WTC11 (cell line): ENCODE results near the gene NEUROG1. TPM values are rescaled to one million over a fixed set of nuclear protein-coding genes. Genes with fewer than 3 reads are reported as not detected.
A peak's percentile ranks its signal among the peaks of the same experiment; 100 is the strongest.

Experiments
- ATAC-seq: fragments of 200-7000 bp; cut with Tn5 transposase; 2 replicates; pipeline ENCODE4 v1.10.0; 2021; ENCODE audit warnings: mild to moderate bottlenecking, moderate library complexity
- CTCF ChIA-PET: fragments of 300-600 bp; sonication (Branson Sonifier 250); formaldehyde crosslinking; loops from one replicate; lab custom pipeline; 2021; ENCODE audit warnings: antibody characterized with exemption; lab: Charles Lee
- POLR2A ChIA-PET: fragments of 350-600 bp; sonication (Branson Sonifier 250); formaldehyde crosslinking; loops from one replicate; lab custom pipeline; 2021; ENCODE audit warnings: antibody characterized with exemption; lab: Charles Lee
- DNase-seq: peaks from one replicate; pipeline ENCODE4 v3.0.0; 2021; ENCODE audit warnings: low spot score
- H3K27ac Mint-ChIP-seq: 2 replicates; pipeline ENCODE4 v1.8.0; 2021; ENCODE audit warnings: mixed read lengths
- H3K27me3 Mint-ChIP-seq: 2 replicates; pipeline ENCODE4 v1.8.0; 2021; ENCODE audit warnings: low read depth, mild to moderate bottlenecking, moderate library complexity, mixed read lengths
- H3K36me3 Mint-ChIP-seq: 2 replicates; pipeline ENCODE4 v1.8.0; 2021; ENCODE audit warnings: mixed read lengths
- H3K4me1 Mint-ChIP-seq: 2 replicates; pipeline ENCODE4 v1.8.0; 2022; ENCODE audit warnings: mixed read lengths
- H3K4me3 Mint-ChIP-seq: 2 replicates; pipeline ENCODE4 v1.8.0; 2021; ENCODE audit warnings: mild to moderate bottlenecking, moderate library complexity, mixed read lengths
- H3K9me3 Mint-ChIP-seq: 2 replicates; pipeline ENCODE4 v1.8.0; 2021; ENCODE audit warnings: mixed read lengths
- E2F4 ChIP-seq: sonication (generic); formaldehyde crosslinking; IDR thresholded peaks from 2 replicates; pipeline ENCODE4 v1.8.1; 2022; ENCODE audit warnings: low read depth, mild to moderate bottlenecking, moderate library complexity, missing genetic modification reagents, borderline replicate concordance
- ERG ChIP-seq: fragments of 250-450 bp; sonication (Bioruptor Pico); IDR thresholded peaks from 2 replicates; pipeline ENCODE4 v1.8.0; 2021; ENCODE audit warnings: mild to moderate bottlenecking
- HMGXB4 ChIP-seq: sonication (generic); formaldehyde crosslinking; IDR thresholded peaks from 2 replicates; pipeline ENCODE4 v1.8.1; 2023; ENCODE audit warnings: mild to moderate bottlenecking, moderate library complexity, missing genetic modification reagents
- IRF2 ChIP-seq: sonication (generic); formaldehyde crosslinking; IDR thresholded peaks from 2 replicates; pipeline ENCODE4 v1.8.0; 2022; ENCODE audit warnings: low read depth, missing genetic modification reagents, borderline replicate concordance
- JUN ChIP-seq: sonication (generic); formaldehyde crosslinking; IDR thresholded peaks from 2 replicates; pipeline ENCODE4 v1.8.0; 2023; ENCODE audit warnings: mild to moderate bottlenecking, missing genetic modification reagents
- USF1 ChIP-seq: sonication (generic); formaldehyde crosslinking; IDR thresholded peaks from 2 replicates; pipeline ENCODE4 v1.8.0; 2022; ENCODE audit warnings: mild to moderate bottlenecking, missing genetic modification reagents
- USF2 ChIP-seq: sonication (generic); formaldehyde crosslinking; IDR thresholded peaks from 2 replicates; pipeline ENCODE4 v1.8.1; 2023; ENCODE audit warnings: mild to moderate bottlenecking, missing genetic modification reagents, moderate library complexity
- ZBTB21 ChIP-seq: sonication (generic); formaldehyde crosslinking; IDR thresholded peaks from 2 replicates; pipeline ENCODE4 v1.8.1; 2023; ENCODE audit warnings: mild to moderate bottlenecking, missing genetic modification reagents, borderline replicate concordance
- ZNF532 ChIP-seq: fragments of 250-450 bp; sonication (Bioruptor Pico); IDR thresholded peaks from 2 replicates; pipeline ENCODE4 v1.9.0; 2021; ENCODE audit warnings: mild to moderate bottlenecking, borderline replicate concordance
- ZNF671 ChIP-seq: fragments of 250-450 bp; sonication (Bioruptor Pico); IDR thresholded peaks from 2 replicates; pipeline ENCODE4 v1.8.0; 2021; ENCODE audit warnings: mild to moderate bottlenecking
- total RNA-seq: library from RNA; stranded (reverse); gene quantifications from 3 replicates; pipeline ENCODE4 v1.2.3, GENCODE V29; 2021

Gene NEUROG1
- total RNA-seq, 1 experiment from 2014 or later: 0.13 TPM

GRCh38 chr5:135546101-135546500, 10.3 kb upstream of the NEUROG1 start (continued):
- no peak for TF ChIP-seq HMGXB4

- TF ChIP-seq E2F4 (CRISPR knock-in tag) (no peak), IRF2 (no peak), ERG (CRISPR knock-in tag) (no peak), ZNF671 (CRISPR knock-in tag) (no peak)
- TF ChIP-seq, all 79 proteins: peak for 0
- peak; percentile 10 for ATAC-seq
- CTCF ChIA-PET: interaction anchor here (1.2 to 12.2 kb wide), 2 partner anchors 9 to 83 kb away, joined by 3 to 524 read pairs; no protein-coding TSS in a partner anchor
- H3K36me3 Mint-ChIP-seq: no peaks in the 10 kb centered on the region
- no peaks in the 10 kb centered on the region for H3K9me3 Mint-ChIP-seq
- H3K4me3 Mint-ChIP-seq: peak overlapping the region; percentile 71
- no peak for DNase-seq
- peaks cover 99% of the 10 kb centered on the region for H3K27me3 Mint-ChIP-seq
- H3K4me1 Mint-ChIP-seq: peaks cover 35% of the 10 kb centered on the region
- no peak overlapping the region for H3K27ac Mint-ChIP-seq
- POLR2A ChIA-PET: no interaction called here
Observed at GRCh38 chr5:135545099-135545498, 9.3 kb upstream of the NEUROG1 start.

- Mint-ChIP-seq H3K27ac (no peak overlapping the region), H3K27me3 (peaks cover 99% of the 10 kb centered on the region), H3K36me3 (no peaks in the 10 kb centered on the region), H3K9me3 (no peaks in the 10 kb centered on the region), H3K4me1 (peaks cover 35% of the 10 kb centered on the region), H3K4me3 (peak overlapping the region; percentile 71)
- CTCF ChIA-PET: interaction anchor here (1.0 to 3.5 kb wide), 4 partner anchors 17 to 81 kb away, joined by 3 to 19 read pairs (median 5); no protein-coding TSS in a partner anchor
- POLR2A ChIA-PET: no interaction called here
- peak; percentile 54 for DNase-seq
- ATAC-seq: peak; percentile 44
- 0 out of 2 replicates have a peak, but pooled peaks have one; percentile 28 for TF ChIP-seq USF1 (CRISPR knock-in tag)
- TF ChIP-seq JUN (CRISPR knock-in tag): no peak
- no peak for TF ChIP-seq ZBTB21
- no peak for TF ChIP-seq E2F4 (CRISPR knock-in tag)
- no peak for TF ChIP-seq ZNF532
- TF ChIP-seq USF2 (CRISPR knock-in tag): no peak
Observed at GRCh38 chr5:135543485-135544304, 7.9 kb upstream of the NEUROG1 start.
